Measurements from ENCODE around the gene NRN1L.

- TF ChIP-seq CTCF (conservative IDR thresholded peaks at IDR 0.05; ENCODE audit: low read depth, low read length) (no peak), EZH2 (IDR thresholded peaks at IDR 0.05; ENCODE audit: borderline replicate concordance, low read depth, low read length, poor library complexity, severe bottlenecking) (no peak)
Observed at GRCh38 chr16:67878846-67879245, 5.8 kb upstream of the NRN1L start.
